Hepatocyte (in vitro differentiated cells): ENCODE measurements around the gene CHEK2.

ENCODE experiments used
- CTCF ChIP-seq: fragments of 200-600 bp; sonication (generic); IDR thresholded peaks from 2 replicates; pipeline ENCODE4 v1.5.1; 2016; ENCODE audit warnings: antibody characterized with exemption, mild to moderate bottlenecking; ENCODE audit not compliant: poor library complexity
- EZH2 ChIP-seq: fragments of 200-600 bp; sonication (generic); IDR thresholded peaks from 2 replicates; pipeline ENCODE4 v1.6.1; 2016; ENCODE audit warnings: antibody characterized with exemption, mild to moderate bottlenecking, borderline replicate concordance
- EZH2phosphoT487 ChIP-seq: fragments of 200-600 bp; sonication (generic); IDR thresholded peaks from one replicate; pipeline ENCODE4 v1.6.1; 2018; ENCODE audit warnings: antibody characterized with exemption, mild to moderate bottlenecking, low read depth, moderate library complexity; ENCODE audit not compliant: unreplicated experiment, severe bottlenecking

GRCh38 chr22:28714043-28714628 lies 27.5 kb downstream of the CHEK2 start:
- no peak for TF ChIP-seq CTCF
- no peak for TF ChIP-seq EZH2phosphoT487
- no peak for TF ChIP-seq EZH2
